Heart right ventricle (tissue), 16 donors: ENCODE results near the gene CCNA2. TPM values are rescaled to one million over a fixed set of nuclear protein-coding genes. Genes with fewer than 3 reads are reported as not detected.
A peak's percentile ranks its signal among the peaks of the same experiment; 100 is the strongest.

Source experiments
- ATAC-seq, 8 donors: fragments of 200-7000 bp; cut with Tn5 transposase; one replicate each; pipeline ENCODE4 v1.9.1; 2020; ENCODE audit warnings: mild to moderate bottlenecking in 8 of 8, moderate library complexity in 8 of 8, moderate number of reproducible peaks in 1 of 8
- DNase-seq, 2 donors: peaks; one replicate each; pipeline ENCODE4 v3.0.0-alpha.2; 2020
- H3K27ac ChIP-seq, 10 donors: fragments of 200-600 bp; sonication (generic) in 2 of 10; one replicate each; pipeline versions ENCODE4 v1.5.0 to v1.8.0; 2020 to 2022; ENCODE audit warnings: mild to moderate bottlenecking in 3 of 10
- H3K27me3 ChIP-seq, 7 donors: fragments of 200-600 bp; one replicate each; pipeline ENCODE4 v1.8.0; 2021 to 2022; ENCODE audit warnings: mild to moderate bottlenecking in 2 of 7
- H3K36me3 ChIP-seq, 9 donors: fragments of 200-600 bp; sonication (generic) in 1 of 9; one replicate each; pipeline versions ENCODE4 v1.5.0 to v1.8.0; 2020 to 2022; ENCODE audit warnings: mild to moderate bottlenecking in 2 of 9
- H3K4me1 ChIP-seq, 9 donors: fragments of 200-600 bp; sonication (generic) in 1 of 9; one replicate each; pipeline versions ENCODE4 v1.5.0 to v1.8.0; 2020 to 2022; ENCODE audit warnings: mild to moderate bottlenecking in 4 of 9
- H3K4me3 ChIP-seq, 10 donors: fragments of 200-600 bp; sonication (generic) in 2 of 10; one replicate each; pipeline versions ENCODE4 v1.5.0 to v1.8.0; 2020 to 2022; ENCODE audit warnings: mild to moderate bottlenecking in 7 of 10, moderate library complexity in 2 of 10
- H3K9me3 ChIP-seq, 11 donors: fragments of 200-600 bp in 10 of 11; sonication (generic) in 2 of 11; one replicate each; pipeline versions ENCODE4 v1.5.0 to v1.8.0; 2013 to 2022; ENCODE audit warnings: mild to moderate bottlenecking in 2 of 11, control low read depth in 1 of 11, moderate library complexity in 1 of 11
- CTCF ChIP-seq, 9 donors: fragments of 200-600 bp; sonication (generic) in 2 of 9; IDR thresholded peaks; one replicate each; pipeline versions ENCODE4 v1.5.0 to v1.8.0; 2021 to 2022; ENCODE audit warnings: antibody characterized with exemption in 9 of 9, mild to moderate bottlenecking in 5 of 9, moderate library complexity in 1 of 9
- WGBS, 2 donors: extraction: QIAGEN DNeasy Blood & Tissue Kit; methylation state at CpG; one replicate each; pipeline ENCODE4 v1.1.7; 2013; ENCODE audit warnings: inconsistent platforms in 1 of 2; 5-methylcytosine and 5-hydroxymethylcytosine counted together
- intact Hi-C, 10 donors: fragments of 100-400 bp; cut with DNase I; formaldehyde crosslinking; loops; one replicate each; pipeline versions ENCODE4 v1.11.1 to v1.14.2; 2022
- polyA plus RNA-seq, 2 donors: library from polyadenylated mRNA; stranded (reverse); fragments of 200-250 nt; gene quantifications; one replicate each; pipeline ENCODE4 v1.2.3, GENCODE V29; 2013
- total RNA-seq, 10 donors: library from RNA; stranded (reverse); fragmentation: NEBNext Ultra II Directional in 3 of 10; extraction: Animal tissue kit (Norgen Biotek cat#: 25700) in 3 of 10; gene quantifications; one replicate each; pipeline versions ENCODE4 v1.2.1 to v1.2.4, GENCODE V29; 2021 to 2023
- donor health status: Arrhythmogenic right ventricular cardiomyopathy.
- donor health status: ischemic (EF 13 %, LVEDD 7.1; RV severe dilation, severe dysfunction).
- donor health status: healthy with polysubstance abuse.
- donor health status: DM: no; HTN: yes; CAD: no.
- donor health status: DM: no; HTN: no; CAD: no.
- donor health status: ischemic (EF 25% LVEDD 6.9; RV normal size, moderate dysfunction).
- donor health status: ischemic (EF 25% LVEDD 5.7; RV mildly dilated, moderate dysfunction).
- donor health status: healthy.
- donor health status: DM: yes; HTN: yes; CAD: no.
- donor health status: Ischemic cardiomyopathy.
- donor health status: ischemic (EF 35%, LVEDD 5.7; RV mildly dilated, moderate dysfunction).
- donor health status: nonischemic (EF 11% LVEDD 7.7; RV severe dilation, severe dysfunction).
- donor health status: DM: yes; HTN: yes; CAD: no.
- donor health status: PGD.
- donor health status: ischemic (EF 29% LVEDD 5.4; RV normal size, mild dysfunction).
- donor health status: nonischemic (EF 23%, LVEDD 6.1; RV moderate dilation, normal function).

The CCNA2 gene
- total and polyA plus RNA-seq, 12 donors = 0.07 to 5.8 (median 0.46) TPM; not detected in 2

- TF ChIP-seq CTCF (IDR thresholded peaks at IDR 0.05) = no peak
- peak within 1 kb of the TSS; percentile 76 to 94 (median 83) for H3K4me3 ChIP-seq
- peaks cover 0 to 27% (median 10%) of the 10 kb centered on the region in 9 donors for H3K4me1 ChIP-seq
- peaks cover 0 to 40% (median 13%) of the 10 kb centered on the region in 9 donors for H3K36me3 ChIP-seq
- H3K27ac ChIP-seq = peak within 1 kb of the TSS; percentile 70 to 94 (median 87)
- ATAC-seq (peak; percentile 96 to 99 (median 98)), DNase-seq (peak; percentile 95 to 96)
- WGBS, 2 donors = 0% methylated on average over 48 of the region's 48 CpGs
- H3K27me3 ChIP-seq = no peaks in the 10 kb centered on the region
- intact Hi-C loops = loop anchor here in 2 of 10 donors (10.0 kb wide), 2 partner anchors 116 to 354 kb away; partner anchors contain the start of gene BLTP1 (in 1 of the 2)
- no peaks in the 10 kb centered on the region for H3K9me3 ChIP-seq
Observed at GRCh38 chr4:121800961-121801714, 22.5 kb downstream of the CCNA2 start, which contains the start of gene EXOSC9. Gene EXOSC9 (plus strand): TSS chr4:121801323. CDS start chr4:121801425, 102 bp downstream.

GRCh38 chr4:121800638-121800960 is 23.1 kb downstream of the CCNA2 start:
- no peaks in the 10 kb centered on the region for H3K27me3 ChIP-seq
- TF ChIP-seq CTCF (IDR thresholded peaks at IDR 0.05) = no peak
- no peak for DNase-seq
- intact Hi-C loops = loop anchor here in 2 of 10 donors (10.0 kb wide), 2 partner anchors 116 to 354 kb away; partner anchors contain the start of gene BLTP1 (in 1 of the 2)
- peaks cover 0 to 34% (median 9%) of the 10 kb centered on the region in 9 donors for H3K36me3 ChIP-seq
- H3K9me3 ChIP-seq = no peaks in the 10 kb centered on the region
- WGBS, 2 donors = 36 to 40% methylated on average over 8 of the region's 8 CpGs
- H3K4me1 ChIP-seq = peaks cover 0 to 27% (median 10%) of the 10 kb centered on the region in 9 donors
- peak in 7 of 8 donors; percentile 9 to 49 (median 32) for ATAC-seq
- peak overlapping the region; percentile 76 to 94 (median 83) for H3K4me3 ChIP-seq
- H3K27ac ChIP-seq = peak overlapping the region; percentile 70 to 94 (median 87)

GRCh38 chr4:121799867-121800501 is 23.7 kb downstream of the CCNA2 start:
- intact Hi-C loops = loop anchor here in 2 of 10 donors (10.0 kb wide), 2 partner anchors 115 to 355 kb away; partner anchors contain the start of gene BLTP1 (in 1 of the 2)
- H3K9me3 ChIP-seq = no peaks in the 10 kb centered on the region
- peak overlapping the region in 6 of 10 donors; percentile 84 to 94 (median 90) for H3K27ac ChIP-seq
- H3K4me1 ChIP-seq = peaks cover 0 to 27% (median 10%) of the 10 kb centered on the region in 9 donors
- H3K4me3 ChIP-seq = peak overlapping the region in 1 of 10 donors; percentile 82
- 93 to 95% methylated on average over 3 of the region's 3 CpGs for WGBS, 2 donors
- no peak for TF ChIP-seq CTCF (IDR thresholded peaks at IDR 0.05)
- peaks cover 0 to 4% (median 0%) of the 10 kb centered on the region in 7 donors for H3K27me3 ChIP-seq
- no peak for ATAC-seq
- DNase-seq = no peak
- peaks cover 0 to 28% (median 7%) of the 10 kb centered on the region in 9 donors for H3K36me3 ChIP-seq

GRCh38 chr4:121799208-121799823 is 24.4 kb downstream of the CCNA2 start:
- DNase-seq (no peak), ATAC-seq (no peak)
- Histone ChIP-seq H3K4me1 (peaks cover 0 to 27% (median 10%) of the 10 kb centered on the region in 9 donors), H3K4me3 (no peak overlapping the region), H3K27me3 (peaks cover 0 to 7% (median 0%) of the 10 kb centered on the region in 7 donors), H3K9me3 (no peaks in the 10 kb centered on the region), H3K27ac (no peak overlapping the region), H3K36me3 (peaks cover 0 to 21% (median 7%) of the 10 kb centered on the region in 9 donors)
- no peak for TF ChIP-seq CTCF (IDR thresholded peaks at IDR 0.05)
- intact Hi-C loops = no loop called here
- 78 to 84% methylated on average over 2 of the region's 2 CpGs for WGBS, 2 donors
